Colonic mucosa (tissue), 4 donors: ENCODE data around the gene NUP214. TPM values are rescaled to one million over a fixed set of nuclear protein-coding genes. Genes with fewer than 3 reads are reported as not detected.
A peak's percentile ranks its signal among the peaks of the same experiment; 100 is the strongest.

Source experiments
- DNase-seq: peaks from one replicate; pipeline ENCODE4 v3.0.0-alpha.2; 2020
- H3K27ac ChIP-seq: fragments of 200-600 bp; one replicate; pipeline ENCODE4 v1.8.0; 2021
- H3K27me3 ChIP-seq: fragments of 200-600 bp; one replicate; pipeline ENCODE4 v1.8.0; 2021
- H3K36me3 ChIP-seq: fragments of 200-600 bp; one replicate; pipeline ENCODE4 v1.8.0; 2021
- H3K4me1 ChIP-seq: fragments of 200-600 bp; one replicate; pipeline ENCODE4 v1.8.0; 2021; ENCODE audit warnings: mild to moderate bottlenecking
- H3K4me3 ChIP-seq: fragments of 200-600 bp; one replicate; pipeline ENCODE4 v1.8.0; 2021
- H3K9ac ChIP-seq, 2 donors: one replicate each; pipeline ENCODE4 v1.7.0; 2013; ENCODE audit warnings: control low read depth in 2 of 2, low read depth in 2 of 2, low read length in 2 of 2
- H3K9me3 ChIP-seq: fragments of 200-600 bp; one replicate; pipeline ENCODE4 v1.8.0; 2021
- CTCF ChIP-seq: fragments of 200-600 bp; IDR thresholded peaks from one replicate; pipeline ENCODE4 v1.8.0; 2022; ENCODE audit warnings: antibody characterized with exemption, mild to moderate bottlenecking
- intact Hi-C: fragments of 100-400 bp; cut with DNase I; formaldehyde crosslinking; loops from one replicate; pipeline ENCODE4 v1.14.1; 2022
- total RNA-seq, 2 donors: library from RNA; stranded (reverse); fragmentation: NEBNext Ultra II Directional in 1 of 2; extraction: Animal tissue kit (Norgen Biotek cat#: 25700) in 1 of 2; gene quantifications; one replicate each; pipeline ENCODE4 v1.2.1, GENCODE V29; 2021
- donor health status: healthy.
- donor health status: DM: no; HTN: no; CAD: no.
- donor health status: DM: no; HTN: no; CAD: no.

The NUP214 gene
- total RNA-seq, 2 donors from 2014 or later, result 32.2 to 43.8 TPM

GRCh38 chr9:131122158-131122557, 3.2 kb upstream of the NUP214 start:
- Histone ChIP-seq H3K9ac (no peak overlapping the region), H3K27ac (no peak overlapping the region), H3K9me3 (no peaks in the 10 kb centered on the region), H3K4me1 (peaks cover 14% of the 10 kb centered on the region), H3K36me3 (no peaks in the 10 kb centered on the region), H3K27me3 (no peaks in the 10 kb centered on the region), H3K4me3 (no peak overlapping the region)
- DNase-seq, result no peak
- intact Hi-C loops, result loop anchor here (2.0 kb wide), 1 partner anchor 63 kb away; no protein-coding TSS in a partner anchor
- TF ChIP-seq CTCF, result no peak

- TF ChIP-seq CTCF, result no peak
- no peak for DNase-seq
- Histone ChIP-seq H3K4me3 (peak overlapping the region; percentile 99), H3K36me3 (peaks cover 13% of the 10 kb centered on the region), H3K9ac (peak overlapping the region; percentile 66 to 88), H3K4me1 (peaks cover 14% of the 10 kb centered on the region), H3K27ac (peak overlapping the region; percentile 85), H3K9me3 (no peaks in the 10 kb centered on the region), H3K27me3 (no peaks in the 10 kb centered on the region)
- intact Hi-C loops, result no loop called here
Observed at GRCh38 chr9:131125038-131125287, 423 bp upstream of the NUP214 start.

- Histone ChIP-seq H3K36me3 (peaks cover 16% of the 10 kb centered on the region), H3K9ac (peak overlapping the region; percentile 88), H3K9me3 (no peaks in the 10 kb centered on the region), H3K27me3 (no peaks in the 10 kb centered on the region), H3K4me1 (peaks cover 14% of the 10 kb centered on the region), H3K27ac (peak overlapping the region; percentile 85), H3K4me3 (peak overlapping the region; percentile 99)
- intact Hi-C loops, result no loop called here
- no peak for TF ChIP-seq CTCF
- DNase-seq, result no peak
Observed at GRCh38 chr9:131126059-131126426, 657 bp downstream of the NUP214 start.

GRCh38 chr9:131129183-131129582, 3.8 kb downstream of the NUP214 start:
- no peak for DNase-seq
- Histone ChIP-seq H3K9me3 (no peaks in the 10 kb centered on the region), H3K27ac (no peak overlapping the region), H3K9ac (no peak overlapping the region), H3K4me3 (no peak overlapping the region), H3K36me3 (peaks cover 28% of the 10 kb centered on the region), H3K27me3 (no peaks in the 10 kb centered on the region), H3K4me1 (peaks cover 14% of the 10 kb centered on the region)
- no peak for TF ChIP-seq CTCF
- intact Hi-C loops, result no loop called here

GRCh38 chr9:131138676-131139075, 13.3 kb downstream of the NUP214 start:
- H3K4me1 ChIP-seq, result no peaks in the 10 kb centered on the region
- no peak overlapping the region for H3K27ac ChIP-seq
- H3K9me3 ChIP-seq, result no peaks in the 10 kb centered on the region
- H3K9ac ChIP-seq, result no peak overlapping the region
- no peak for DNase-seq
- no peak for TF ChIP-seq CTCF
- peaks cover 21% of the 10 kb centered on the region for H3K36me3 ChIP-seq
- H3K4me3 ChIP-seq, result no peak overlapping the region
- intact Hi-C loops, result no loop called here
- H3K27me3 ChIP-seq, result no peaks in the 10 kb centered on the region

- Histone ChIP-seq H3K27me3 (no peaks in the 10 kb centered on the region), H3K4me3 (no peak overlapping the region), H3K9me3 (no peaks in the 10 kb centered on the region), H3K36me3 (peaks cover 13% of the 10 kb centered on the region), H3K9ac (no peak overlapping the region), H3K27ac (no peak overlapping the region), H3K4me1 (no peaks in the 10 kb centered on the region)
- intact Hi-C loops, result no loop called here
- DNase-seq, result no peak
- TF ChIP-seq CTCF, result no peak
Observed at GRCh38 chr9:131140112-131140511, 14.7 kb downstream of the NUP214 start.
